Cerebellar nuclear complex (tissue), 1 donor: ENCODE data around the gene GNB1L.
"Not testable (repeated sequence)": the region's sequence is repeated elsewhere in the genome, so short reads cannot be mapped to it uniquely, and the experiment has no call there.

Source experiments
- DNase-seq, 2 experiments: peaks; one replicate each; lab custom pipeline; 2025; lab: John Stamatoyannopoulos, UW

The GNB1L gene

GRCh38 chr22:19795617-19796008 lies 59.1 kb downstream of the GNB1L start:
- no peak for DNase-seq

- DNase-seq: no peak
These were observed 60.9 kb downstream of the GNB1L start for GRCh38 chr22:19793661-19794310.

GRCh38 chr22:19793161-19793560 lies 61.5 kb downstream of the GNB1L start:
- DNase-seq: no peak

- not testable (repeated sequence) for DNase-seq
These were observed 62.2 kb downstream of the GNB1L start for GRCh38 chr22:19792383-19792896.

- no peak for DNase-seq
These were observed 62.8 kb downstream of the GNB1L start for GRCh38 chr22:19791894-19792293.

- no peak for DNase-seq
These were observed 63.4 kb downstream of the GNB1L start for GRCh38 chr22:19791243-19791642.

- no peak for DNase-seq
These were observed 64.8 kb downstream of the GNB1L start for GRCh38 chr22:19789828-19790227.

GRCh38 chr22:19789406-19789805 lies 65.3 kb downstream of the GNB1L start:
- DNase-seq: no peak

GRCh38 chr22:19788661-19789225 lies 65.9 kb downstream of the GNB1L start:
- no peak for DNase-seq

- DNase-seq: no peak
These were observed 66.9 kb downstream of the GNB1L start for GRCh38 chr22:19787849-19788141.

- DNase-seq: no peak
These were observed 67.5 kb downstream of the GNB1L start for GRCh38 chr22:19786959-19787848.

GRCh38 chr22:19786264-19786585 lies 68.4 kb downstream of the GNB1L start:
- DNase-seq: no peak

GRCh38 chr22:19785461-19786263 lies 69.0 kb downstream of the GNB1L start:
- no peak for DNase-seq

GRCh38 chr22:19784384-19785175 lies 70.1 kb downstream of the GNB1L start:
- no peak for DNase-seq

GRCh38 chr22:19783586-19784383 lies 70.9 kb downstream of the GNB1L start:
- no peak for DNase-seq

- DNase-seq: no peak
These were observed 72.1 kb downstream of the GNB1L start for GRCh38 chr22:19782533-19782932.

- DNase-seq: no peak
These were observed 74.9 kb downstream of the GNB1L start for GRCh38 chr22:19779685-19780268.

GRCh38 chr22:19779011-19779421 lies 75.7 kb downstream of the GNB1L start:
- DNase-seq: no peak

- not testable (repeated sequence) for DNase-seq
These were observed 77.5 kb downstream of the GNB1L start for GRCh38 chr22:19777192-19777591.

- no peak for DNase-seq
These were observed 78.1 kb downstream of the GNB1L start for GRCh38 chr22:19776433-19777031.
